ENCODE data around the gene RASSF4.

Gene RASSF4

DNA sequence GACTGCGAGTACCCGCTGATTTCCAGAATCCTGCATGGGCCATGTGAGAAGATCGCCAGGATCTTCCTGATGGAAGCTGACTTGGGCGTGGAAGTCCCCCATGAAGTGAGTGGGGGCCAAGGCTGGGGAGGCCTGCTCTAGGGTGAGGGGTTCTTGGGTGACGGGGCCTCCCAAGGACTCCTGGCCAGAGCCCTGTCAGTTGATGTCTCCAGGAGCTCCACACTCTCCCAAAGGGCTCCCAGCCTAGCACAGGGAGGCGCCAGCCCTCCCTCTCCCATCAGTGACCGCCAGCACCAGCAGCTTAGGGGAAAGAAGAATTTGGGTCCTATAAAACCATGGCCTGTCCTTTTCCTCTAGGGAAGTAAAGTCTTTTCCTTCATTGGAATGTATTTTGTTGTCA is 31.4 kb downstream of the RASSF4 start:
- no peak for DNase-seq

- DNase-seq = no peak
These were observed 32.0 kb downstream of the RASSF4 start for GRCh38 chr10:44991571-44991970.

- no peak for DNase-seq
These were observed 32.6 kb downstream of the RASSF4 start for GRCh38 chr10:44992070-44992731.

GRCh38 chr10:44992732-44993225 is 33.2 kb downstream of the RASSF4 start:
- no peak for DNase-seq

- DNase-seq = no peak
These were observed 33.8 kb downstream of the RASSF4 start for GRCh38 chr10:44993226-44993921.

DNA sequence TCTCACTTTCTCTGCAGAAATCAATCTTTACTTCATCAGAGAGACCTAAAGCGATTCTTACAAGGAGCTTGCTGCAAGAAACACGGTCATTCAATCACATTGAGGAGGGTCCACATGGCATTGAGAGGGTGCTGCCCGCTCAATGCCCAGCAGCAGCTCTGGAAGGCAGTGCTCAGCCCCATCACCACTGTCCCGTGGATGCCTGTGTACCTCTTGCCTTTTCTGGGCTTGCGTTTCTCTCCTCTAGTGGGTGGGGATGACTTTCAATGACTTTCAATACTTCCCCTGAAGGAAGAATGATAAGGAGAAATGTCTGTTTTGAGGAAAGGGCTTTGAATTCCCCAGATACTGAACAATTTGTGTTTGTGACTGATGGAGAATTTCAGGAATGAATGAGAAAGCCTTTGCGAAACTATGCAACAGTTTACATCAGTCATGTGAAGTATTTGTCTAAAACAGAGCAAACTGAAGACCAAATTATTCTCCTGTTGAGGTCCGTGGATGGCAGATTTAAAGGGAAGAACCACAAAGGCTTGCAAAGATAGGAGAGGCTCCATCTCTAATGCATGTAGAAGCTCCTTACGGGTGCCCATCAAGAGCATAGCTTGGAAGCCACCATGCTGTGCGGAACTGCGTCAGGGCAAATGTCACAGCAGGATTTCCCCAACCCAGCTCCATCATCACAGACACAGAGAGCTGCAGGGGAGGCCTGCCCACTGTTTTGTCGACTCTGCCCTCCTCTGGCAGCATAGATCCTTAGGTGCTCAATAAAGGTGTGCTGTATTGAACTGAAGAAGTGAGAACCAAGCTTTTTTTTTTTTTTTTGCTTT is 34.5 kb downstream of the RASSF4 start:
- no peak for DNase-seq

- no peak for DNase-seq
These were observed 35.3 kb downstream of the RASSF4 start for GRCh38 chr10:44994752-44995530.

DNA sequence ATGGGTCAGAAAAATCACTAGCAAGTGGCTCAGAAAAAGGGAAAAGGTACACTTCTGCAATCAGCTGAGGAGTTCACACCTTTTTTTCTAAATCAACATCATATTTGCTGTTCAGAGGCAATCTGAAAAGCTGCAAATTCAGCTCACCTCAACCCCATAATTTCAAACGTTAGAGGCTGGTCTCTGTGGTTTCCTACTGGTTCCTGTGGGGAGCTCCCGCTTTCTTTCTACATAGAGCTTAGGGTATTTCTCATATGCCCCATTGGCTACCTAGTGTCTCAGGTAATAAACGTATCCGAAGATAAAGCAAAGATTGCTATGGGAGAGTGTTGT is 35.9 kb downstream of the RASSF4 start:
- no peak for DNase-seq

- no peak for DNase-seq
These were observed 36.5 kb downstream of the RASSF4 start for GRCh38 chr10:44995914-44996669.

DNA sequence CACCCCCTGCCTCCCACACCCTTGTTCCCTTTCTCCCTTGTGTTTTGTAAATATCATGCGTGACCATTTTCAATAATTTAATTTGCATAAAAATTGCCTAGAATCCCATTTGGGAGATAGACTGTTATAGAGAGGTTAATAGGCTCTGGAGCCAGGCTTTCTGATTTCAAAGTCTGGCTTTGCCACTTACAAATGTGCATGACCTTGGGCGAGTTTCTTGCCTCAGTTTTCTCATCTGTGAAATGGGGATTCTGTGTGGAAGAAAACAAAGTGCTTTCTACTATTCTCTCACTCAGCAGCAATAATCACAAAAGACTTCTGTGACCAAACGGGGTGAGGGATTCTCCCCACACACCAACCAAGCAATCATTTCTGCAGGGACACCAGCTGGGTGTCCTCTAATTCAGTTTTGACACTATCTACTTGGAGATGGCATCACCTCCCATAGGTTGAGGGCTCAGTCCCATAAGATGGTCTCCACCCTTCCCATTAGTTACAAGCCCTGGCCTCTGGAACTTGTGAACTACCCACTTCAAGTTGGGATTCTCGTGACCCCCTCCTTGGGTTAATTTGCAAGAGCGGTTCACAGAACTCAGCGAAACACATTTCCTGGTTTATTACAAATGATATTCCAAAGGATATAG is 37.6 kb downstream of the RASSF4 start:
- DNase-seq = no peak

DNA sequence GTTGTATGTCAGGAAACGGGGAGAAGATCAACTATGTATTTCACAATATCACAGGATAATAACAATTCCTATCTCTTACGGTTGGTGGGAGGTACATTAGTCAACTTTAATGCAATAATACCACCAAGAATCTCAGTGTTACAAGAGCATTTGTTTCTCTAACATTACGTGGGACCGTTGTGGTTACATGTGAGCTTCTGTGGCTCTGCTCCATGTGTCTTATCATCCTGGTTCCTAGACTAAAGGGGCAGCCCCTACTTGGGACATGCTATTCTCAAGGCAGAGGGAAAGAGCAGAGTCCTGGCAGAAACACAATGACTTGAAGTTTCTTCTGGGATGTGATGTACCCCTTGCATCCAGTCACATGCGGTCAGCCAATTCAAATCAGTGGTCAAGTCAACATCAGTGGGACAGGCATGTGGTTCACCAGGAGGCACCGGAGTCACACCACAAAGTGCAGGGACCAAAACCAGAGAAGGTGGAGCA is 38.6 kb downstream of the RASSF4 start:
- no peak for DNase-seq

- no peak for DNase-seq
These were observed 40.6 kb downstream of the RASSF4 start for GRCh38 chr10:45000138-45000751.

GRCh38 chr10:45000752-45001380 is 41.3 kb downstream of the RASSF4 start, which contains the start of gene ZNF22:
ZNF22 (plus strand) TSS chr10:45000923; CDS start chr10:45003369, 2,446 bp downstream.
- DNase-seq = no peak

DNA sequence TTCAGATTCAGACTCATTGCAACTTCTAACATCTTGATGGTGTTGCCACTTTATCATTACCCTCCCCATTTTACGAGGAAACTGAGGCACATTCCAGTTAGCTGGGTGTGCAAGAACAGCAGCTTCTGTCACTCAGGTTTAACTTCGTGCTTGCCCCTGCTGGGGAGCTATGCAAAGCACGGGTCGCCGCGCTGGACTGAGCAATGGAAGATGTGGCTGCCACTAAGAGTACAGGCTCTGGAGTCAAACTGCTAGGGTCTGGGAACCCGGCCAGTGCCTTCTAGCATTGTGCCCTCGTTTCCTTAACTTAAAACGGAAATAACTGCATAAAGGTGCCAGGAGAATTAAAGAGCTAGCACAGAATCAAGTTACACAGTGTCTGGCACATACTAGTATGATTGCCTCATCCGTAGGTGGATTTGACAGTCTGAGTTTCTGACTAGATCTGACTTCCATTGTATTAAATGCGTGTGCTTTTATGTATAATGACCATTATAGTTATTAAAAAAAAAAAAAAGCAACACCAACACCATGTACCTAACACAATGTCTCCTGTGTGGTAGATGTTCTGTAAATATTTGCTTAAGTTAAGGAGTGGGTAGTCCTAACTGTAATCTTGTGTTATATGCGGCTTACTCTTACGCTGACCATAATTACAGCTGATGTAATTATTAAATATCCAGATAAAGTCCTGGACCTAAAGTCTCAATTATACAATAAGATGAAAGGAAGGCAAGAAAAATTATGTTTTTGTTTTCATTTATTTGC is 42.0 kb downstream of the RASSF4 start:
- DNase-seq = no peak

- DNase-seq = no peak
These were observed 43.9 kb downstream of the RASSF4 start for GRCh38 chr10:45003432-45004000.

DNA sequence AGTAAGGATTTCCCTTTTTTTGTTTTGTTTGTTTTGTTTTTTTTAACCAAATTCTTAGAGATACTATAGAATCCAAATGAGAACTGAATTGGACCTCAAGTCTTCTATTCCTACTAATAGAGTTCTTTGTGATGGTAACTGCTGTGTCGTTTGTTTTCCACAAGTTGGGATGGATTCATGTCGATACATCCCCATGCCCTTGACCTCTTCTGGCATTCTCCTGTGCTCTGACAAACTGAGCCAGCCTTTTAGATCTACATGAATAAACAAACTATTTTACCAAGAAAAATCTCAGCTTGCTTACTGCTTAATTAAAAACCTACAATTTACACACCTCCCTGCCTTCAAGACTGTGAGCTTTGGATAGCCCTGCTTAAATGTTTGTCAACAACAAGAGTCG is 45.1 kb downstream of the RASSF4 start:
- no peak for DNase-seq

DNA sequence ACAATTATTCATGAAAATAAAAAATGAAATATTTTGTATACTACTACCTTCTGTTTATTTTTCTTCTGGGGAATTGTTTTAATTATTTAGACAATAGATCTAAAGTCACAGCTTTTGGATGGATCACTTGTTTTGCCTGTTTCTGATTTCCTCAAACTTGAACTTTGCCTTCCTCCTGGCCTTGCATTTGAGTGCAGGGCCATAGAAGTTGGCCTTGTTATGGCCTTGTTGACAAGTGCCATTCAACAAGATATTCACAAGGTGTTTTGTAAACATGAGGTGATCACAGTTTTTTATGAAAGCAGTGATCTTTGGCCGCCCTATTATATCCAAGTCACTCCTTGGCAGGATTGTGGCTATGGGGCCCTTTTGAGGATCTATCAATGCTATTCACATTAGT is 45.7 kb downstream of the RASSF4 start:
- no peak for DNase-seq

GRCh38 chr10:45006276-45007030 is 46.9 kb downstream of the RASSF4 start:
- no peak for DNase-seq
